ENCODE measurements around the gene LRFN3.

- no peak for TF ChIP-seq EZH2 (IDR thresholded peaks at IDR 0.05; ENCODE audit: borderline replicate concordance, low read depth, low read length, poor library complexity, severe bottlenecking)
- TF ChIP-seq CTCF (conservative IDR thresholded peaks at IDR 0.05; ENCODE audit: low read depth, low read length) = no peak
Observed at GRCh38 chr19:35939307-35940077, 3.3 kb downstream of the LRFN3 start.

Measured in A673 (cell line).